Esophagus mucosa (tissue), 1 donor: ENCODE measurements around the gene B3GNT5. TPM values are rescaled to one million over a fixed set of nuclear protein-coding genes. Genes with fewer than 3 reads are reported as not detected.
A peak's percentile ranks its signal among the peaks of the same experiment; 100 is the strongest.

Source experiments
- ATAC-seq: fragments of 200-7000 bp; cut with Tn5 transposase; one replicate; pipeline ENCODE4 v1.9.1; 2020
- total RNA-seq: library from RNA; stranded (reverse); gene quantifications from one replicate; pipeline ENCODE4 v1.2.4, GENCODE V29; 2023
- donor health status: DM: yes; HTN: yes; CAD: no.

B3GNT5 gene
- total RNA-seq, 1 donor from 2014 or later, result 70.7 TPM

DNA sequence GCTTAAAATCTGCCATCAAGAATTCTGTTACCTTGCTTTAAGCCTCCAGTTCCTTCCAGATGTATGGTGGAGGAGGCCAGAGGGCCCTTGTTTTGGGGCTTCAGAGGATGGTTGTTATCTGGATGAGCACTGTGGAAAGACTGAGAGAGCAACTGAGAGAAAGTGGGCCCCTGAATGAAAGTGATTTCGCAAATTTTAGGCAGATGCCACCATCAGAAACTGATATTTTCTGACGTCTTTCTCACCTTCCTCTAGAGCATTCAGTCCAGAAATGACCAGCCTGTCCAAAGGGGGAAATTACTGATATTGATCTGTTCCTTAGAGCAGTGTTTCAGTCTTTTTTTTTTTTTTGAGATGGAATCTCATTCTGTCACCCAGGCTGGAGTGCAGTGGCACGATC is 13.4 kb downstream of the B3GNT5 start:
- ATAC-seq, result no peak

DNA sequence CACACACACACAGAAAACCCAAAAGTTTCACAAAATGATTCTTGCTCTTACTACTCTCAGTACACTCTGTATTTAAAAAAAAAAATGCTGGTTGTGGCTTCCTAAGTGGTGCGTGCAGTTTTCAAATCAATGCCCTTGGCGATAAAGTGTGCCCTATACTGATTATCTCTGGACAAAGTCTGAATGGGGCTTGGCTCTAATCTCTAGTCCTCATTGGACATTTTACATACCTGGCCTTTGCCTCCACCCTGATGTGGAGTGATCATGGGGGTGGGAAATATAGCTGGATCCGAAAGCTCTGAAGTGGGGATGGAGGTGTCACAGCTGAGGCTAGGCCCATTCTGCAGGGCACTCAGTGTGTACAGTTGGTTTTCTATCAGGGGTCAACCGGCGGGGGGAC is 14.1 kb downstream of the B3GNT5 start:
- no peak for ATAC-seq

DNA sequence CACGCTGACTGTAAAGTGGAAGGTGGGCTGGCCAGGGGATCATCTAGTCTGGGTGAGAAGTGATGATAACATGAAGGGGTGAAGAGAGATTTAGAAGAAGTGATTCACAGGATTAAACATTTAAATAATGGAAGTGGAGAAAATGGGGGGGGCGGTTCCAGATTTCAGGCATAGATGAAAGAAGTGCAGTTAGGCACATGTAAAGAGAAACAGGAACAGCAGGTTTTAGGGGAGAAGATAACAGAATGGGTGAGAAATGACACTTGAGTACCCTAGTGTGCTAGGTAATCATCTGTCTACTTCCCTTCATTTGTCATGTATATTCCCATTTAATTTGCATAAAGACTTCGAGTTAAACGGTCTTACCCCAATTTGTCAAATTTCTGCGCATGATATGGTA is 15.3 kb downstream of the B3GNT5 start:
- no peak for ATAC-seq

DNA sequence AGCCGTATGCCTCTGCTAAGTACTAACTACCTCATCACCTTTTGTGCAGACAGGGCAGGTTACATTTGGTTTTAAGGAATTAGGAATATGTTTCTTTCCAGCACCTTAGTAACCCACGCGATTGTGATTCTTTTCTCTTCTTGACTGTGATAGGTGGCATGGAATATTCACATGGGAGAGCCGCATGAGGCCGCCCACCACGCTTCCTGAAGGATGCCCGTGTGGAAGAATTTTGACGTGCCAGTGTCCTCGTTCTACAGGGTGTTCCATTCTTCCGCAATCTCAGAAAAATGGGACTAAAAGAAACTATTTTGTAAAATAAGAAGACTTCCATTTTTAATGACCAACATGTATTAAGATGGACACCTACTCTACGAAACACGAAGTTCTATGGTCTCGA is 16.3 kb downstream of the B3GNT5 start:
- ATAC-seq, result no peak

DNA sequence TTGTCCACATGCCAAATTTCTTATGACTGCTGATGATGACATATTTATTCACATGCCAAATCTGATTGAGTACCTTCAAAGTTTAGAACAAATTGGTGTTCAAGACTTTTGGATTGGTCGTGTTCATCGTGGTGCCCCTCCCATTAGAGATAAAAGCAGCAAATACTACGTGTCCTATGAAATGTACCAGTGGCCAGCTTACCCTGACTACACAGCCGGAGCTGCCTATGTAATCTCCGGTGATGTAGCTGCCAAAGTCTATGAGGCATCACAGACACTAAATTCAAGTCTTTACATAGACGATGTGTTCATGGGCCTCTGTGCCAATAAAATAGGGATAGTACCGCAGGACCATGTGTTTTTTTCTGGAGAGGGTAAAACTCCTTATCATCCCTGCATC is 17.3 kb downstream of the B3GNT5 start:
- ATAC-seq, result peak; percentile 30

DNA sequence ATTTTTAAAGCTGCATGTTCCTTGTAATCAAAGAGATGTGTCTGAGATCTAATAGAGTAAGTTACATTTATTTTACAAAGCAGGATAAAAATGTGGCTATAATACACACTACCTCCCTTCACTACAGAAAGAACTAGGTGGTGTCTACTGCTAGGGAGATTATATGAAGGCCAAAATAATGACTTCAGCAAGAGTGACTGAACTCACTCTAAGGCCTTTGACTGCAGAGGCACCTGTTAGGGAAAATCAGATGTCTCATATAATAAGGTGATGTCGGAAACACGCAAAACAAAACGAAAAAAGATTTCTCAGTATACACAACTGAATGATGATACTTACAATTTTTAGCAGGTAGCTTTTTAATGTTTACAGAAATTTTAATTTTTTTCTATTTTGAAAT is 19.1 kb downstream of the B3GNT5 start:
- no peak for ATAC-seq

DNA sequence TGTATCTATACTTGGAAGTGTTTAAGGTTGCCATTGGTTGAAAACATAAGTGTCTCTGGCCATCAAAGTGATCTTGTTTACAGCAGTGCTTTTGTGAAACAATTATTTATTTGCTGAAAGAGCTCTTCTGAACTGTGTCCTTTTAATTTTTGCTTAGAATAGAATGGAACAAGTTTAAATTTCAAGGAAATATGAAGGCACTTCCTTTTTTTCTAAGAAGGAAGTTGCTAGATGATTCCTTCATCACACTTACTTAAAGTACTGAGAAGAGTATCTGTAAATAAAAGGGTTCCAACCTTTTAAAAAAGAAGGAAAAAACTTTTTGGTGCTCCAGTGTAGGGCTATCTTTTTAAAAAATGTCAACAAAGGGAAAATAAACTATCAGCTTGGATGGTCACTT is 19.7 kb downstream of the B3GNT5 start:
- no peak for ATAC-seq

DNA sequence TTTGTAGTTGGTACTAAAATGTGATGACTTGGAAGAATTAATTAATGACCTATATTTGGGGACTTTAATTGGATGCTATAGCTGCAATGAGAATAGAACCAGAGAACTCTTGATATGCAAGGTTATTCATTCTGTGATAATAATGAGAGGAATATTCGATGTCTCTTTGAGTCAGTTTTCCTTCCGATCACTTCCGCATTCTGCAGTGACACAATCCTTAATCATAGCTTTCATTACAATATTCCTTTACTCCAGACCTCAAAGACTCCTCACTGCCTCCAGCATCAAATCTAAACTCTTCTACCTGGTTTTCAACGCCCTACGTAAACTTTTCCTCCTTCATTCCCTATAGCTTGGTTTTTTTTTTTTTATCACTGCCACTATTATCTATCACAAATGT is 21.6 kb downstream of the B3GNT5 start:
- ATAC-seq, result peak; percentile 30

DNA sequence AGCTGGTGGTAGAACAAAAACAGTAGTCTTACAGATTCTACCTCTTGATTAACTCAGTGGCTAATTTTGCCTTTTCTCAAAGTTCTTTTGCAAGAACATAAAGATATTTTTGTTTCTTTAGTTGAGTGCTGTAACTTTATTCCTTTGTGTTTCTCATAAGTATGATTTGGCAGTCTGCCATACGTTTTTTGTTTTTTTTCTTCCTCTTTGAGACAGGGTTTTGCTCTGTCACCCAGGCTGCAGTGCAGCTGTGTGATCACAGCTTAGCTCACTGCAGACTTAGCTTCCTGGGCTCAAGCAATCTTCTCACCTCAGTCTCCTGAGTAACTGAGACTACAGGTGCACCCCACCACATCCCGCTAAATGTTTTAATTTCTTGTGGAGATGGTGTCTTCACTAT is 22.4 kb downstream of the B3GNT5 start:
- peak; percentile 55 for ATAC-seq

DNA sequence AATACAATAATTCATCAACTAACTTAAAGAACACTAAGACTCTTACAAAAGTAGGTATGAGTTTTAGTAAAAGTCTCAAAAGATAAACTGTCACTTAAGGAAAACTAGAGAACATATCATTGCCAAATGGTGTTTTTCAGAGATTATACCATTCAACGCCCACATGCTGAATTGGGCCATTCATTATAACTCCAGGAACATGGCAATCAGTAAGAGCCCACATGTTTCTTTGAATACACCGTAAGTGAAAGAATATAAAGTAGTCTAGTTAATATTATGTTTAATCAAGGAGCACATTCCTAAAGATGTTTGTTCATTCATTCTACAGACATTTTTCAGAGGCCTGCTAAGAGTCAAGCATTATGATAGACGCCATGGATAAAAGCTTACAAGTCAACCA is 22.9 kb downstream of the B3GNT5 start:
- ATAC-seq, result no peak

DNA sequence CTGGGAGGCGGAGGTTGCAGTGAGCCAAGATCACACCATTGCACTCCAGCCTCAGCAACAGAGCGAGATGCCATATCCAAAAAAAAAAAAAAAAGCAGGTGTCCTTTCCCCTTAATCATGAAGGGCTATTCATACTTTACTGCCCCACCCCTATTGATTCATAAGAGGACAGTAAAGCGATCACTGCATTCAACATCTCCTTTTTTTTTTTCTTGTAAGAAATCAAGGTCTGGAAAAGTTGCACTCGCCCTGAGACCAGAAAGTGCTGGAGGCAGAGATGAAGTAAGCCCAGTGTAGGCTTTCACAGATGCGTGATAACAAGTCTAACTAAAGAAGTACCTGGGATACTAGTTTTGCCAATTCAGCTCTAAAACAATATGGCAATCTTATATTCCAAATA is 24.2 kb downstream of the B3GNT5 start:
- no peak for ATAC-seq

DNA sequence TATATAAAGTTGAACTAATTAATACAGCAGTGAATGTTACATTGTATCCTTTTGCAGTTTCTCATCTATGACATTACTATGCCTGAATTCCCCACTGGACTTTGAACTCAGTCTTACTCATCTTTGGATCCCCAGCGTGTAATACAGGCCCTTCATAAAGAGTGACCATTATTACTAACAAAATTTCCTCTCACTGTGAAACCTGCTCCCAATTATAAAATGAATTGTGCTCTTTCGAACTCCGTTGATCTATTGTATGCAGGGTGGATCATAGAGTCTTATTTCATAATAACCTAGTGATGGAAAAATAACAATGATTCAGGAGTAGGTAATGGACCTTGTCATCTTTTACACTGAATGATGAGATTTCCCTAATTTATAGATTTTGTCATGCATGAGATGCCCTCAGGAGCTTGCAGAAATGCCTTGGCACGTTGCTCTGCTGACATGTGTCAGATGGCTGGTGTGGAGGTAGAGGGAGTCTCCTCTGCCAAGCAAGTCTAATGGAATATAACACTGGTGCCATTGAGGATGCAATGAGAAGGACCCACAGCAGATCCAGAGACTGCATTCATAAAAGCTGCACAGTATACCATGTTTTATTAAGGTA is 25.5 kb downstream of the B3GNT5 start:
- peak; percentile 84 for ATAC-seq

DNA sequence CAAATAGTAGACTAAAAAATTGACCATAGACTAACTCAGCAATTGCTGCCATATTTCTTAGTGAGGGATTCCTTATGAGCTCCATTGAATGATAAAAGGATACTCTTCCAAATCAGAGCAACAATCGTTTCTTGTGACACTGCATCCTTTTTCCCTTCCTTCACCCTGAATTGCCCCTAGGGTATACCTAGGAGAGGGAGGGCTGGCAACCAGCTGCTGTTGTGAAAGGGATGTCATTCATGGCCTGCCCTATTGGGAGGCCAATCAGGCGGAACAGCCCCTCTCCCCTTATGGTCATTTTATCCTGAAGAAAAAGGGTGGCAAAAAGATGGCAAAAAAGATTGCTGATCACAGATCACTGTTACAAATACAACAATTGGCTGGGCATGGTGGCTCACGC is 26.3 kb downstream of the B3GNT5 start:
- ATAC-seq, result no peak

DNA sequence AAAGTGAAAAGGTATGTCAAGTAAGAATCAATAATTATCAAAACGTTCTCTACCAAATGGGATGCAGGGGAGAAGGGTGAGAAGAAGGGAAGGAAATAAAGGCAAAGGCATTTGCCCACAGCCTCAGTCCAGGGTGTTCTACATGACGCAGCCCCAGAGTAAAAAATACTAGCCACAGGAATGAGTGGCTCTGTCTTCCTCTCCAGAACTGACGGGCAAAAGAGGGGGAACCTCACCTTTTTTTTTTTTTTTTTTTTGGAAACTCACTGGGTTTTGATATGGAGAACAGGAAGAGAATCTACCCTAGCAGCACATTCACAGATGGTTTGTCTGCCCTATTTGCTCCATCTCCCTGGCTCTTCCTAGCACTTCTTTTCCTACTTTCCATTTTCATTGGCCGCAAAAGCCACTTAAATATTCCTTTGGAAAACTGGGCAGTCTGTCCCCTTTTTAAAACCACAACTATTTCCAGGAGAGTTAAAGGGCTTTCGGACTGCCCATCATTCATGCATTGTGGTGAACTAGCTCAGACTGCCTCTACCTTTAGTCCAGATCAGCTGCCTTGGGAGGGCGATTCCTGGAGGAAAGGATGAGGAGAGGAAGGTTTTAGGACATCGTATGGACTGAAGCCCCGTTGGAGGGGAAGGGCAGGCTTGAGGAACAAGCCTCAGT is 28.2 kb downstream of the B3GNT5 start:
- no peak for ATAC-seq

DNA sequence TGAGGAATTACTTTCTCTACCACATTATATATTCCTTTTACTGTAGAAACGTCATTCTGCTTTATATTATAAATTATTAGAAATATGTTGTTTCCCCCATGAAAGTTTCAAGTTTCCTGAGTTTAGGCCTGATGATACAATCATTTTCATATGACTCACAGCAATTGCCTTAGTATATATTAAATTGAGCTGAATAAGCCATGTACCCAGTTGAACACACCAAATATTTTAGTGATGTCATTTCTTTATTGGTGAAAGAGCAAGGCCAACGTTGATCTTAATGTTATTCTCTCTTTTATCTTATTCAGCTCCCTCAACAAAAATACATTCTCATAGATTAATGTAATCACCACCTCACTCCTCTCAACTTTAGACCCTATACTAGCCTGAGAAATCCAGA is 30.8 kb downstream of the B3GNT5 start:
- ATAC-seq, result no peak

DNA sequence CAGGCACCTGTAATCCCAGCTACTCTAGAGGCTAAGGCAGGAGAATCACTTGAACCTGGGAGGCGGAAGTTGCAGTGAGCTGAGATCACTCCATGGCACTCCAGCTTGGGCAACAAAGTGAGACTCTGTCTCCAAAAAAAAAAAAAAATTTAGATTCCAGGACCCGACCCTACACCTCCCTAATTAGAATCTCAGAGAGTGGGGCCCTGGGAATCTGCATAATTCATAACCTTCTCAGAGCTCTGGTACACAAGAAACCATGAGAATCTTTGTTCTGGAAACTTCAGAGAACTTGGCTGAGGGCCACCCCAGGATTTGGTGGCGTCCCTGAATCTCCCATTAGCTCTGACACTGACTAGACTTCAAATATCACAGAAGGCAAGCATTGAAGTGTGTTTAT is 31.5 kb downstream of the B3GNT5 start:
- no peak for ATAC-seq

DNA sequence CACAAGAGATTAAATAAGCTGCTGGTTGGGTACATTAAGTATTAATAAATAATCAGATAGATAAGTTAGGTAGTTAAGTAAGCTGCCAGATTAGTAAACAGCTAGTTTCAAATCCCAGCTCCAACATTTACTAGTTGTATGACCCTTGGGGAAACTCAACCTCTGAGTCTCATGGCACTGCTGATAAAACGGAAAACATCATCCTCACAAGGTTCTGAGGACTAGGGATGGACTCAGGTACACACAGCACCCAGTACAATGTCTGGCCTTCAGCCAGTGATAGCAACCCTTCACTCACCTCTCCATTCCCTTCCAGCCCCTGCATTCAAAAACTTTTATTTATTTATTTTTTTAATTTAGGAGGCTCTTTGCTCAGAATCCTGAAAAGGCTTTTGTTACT is 32.3 kb downstream of the B3GNT5 start:
- ATAC-seq, result no peak

DNA sequence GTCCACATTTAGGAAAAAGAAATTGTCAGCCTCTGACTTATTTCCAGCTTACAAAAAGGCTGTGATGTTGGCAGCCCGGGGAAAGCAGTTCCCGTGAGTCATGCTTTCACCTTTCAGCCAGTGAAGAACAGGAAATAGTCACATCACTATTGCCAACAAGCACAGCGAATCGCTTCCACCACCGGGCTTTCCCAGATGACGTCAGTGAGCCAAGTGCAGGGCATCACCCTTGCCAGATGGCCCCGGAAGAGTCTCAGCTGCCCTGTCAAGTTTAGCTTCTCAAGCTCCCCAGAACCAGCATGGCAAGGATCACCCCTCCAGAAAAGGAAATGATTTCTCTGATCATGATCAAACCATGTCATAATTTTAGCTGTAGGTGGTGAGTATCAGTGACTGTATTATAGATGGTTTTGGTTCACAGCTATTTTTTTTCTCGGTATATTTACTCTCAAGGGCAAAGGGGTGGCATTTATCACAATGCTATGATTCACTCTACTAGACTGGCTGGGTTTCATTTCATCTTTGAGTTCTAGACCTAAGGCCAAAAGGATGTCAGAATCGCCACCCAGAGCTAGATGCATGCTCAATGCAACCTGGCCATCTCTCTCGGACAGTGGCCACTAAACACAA is 32.9 kb downstream of the B3GNT5 start:
- peak; percentile 96 for ATAC-seq

DNA sequence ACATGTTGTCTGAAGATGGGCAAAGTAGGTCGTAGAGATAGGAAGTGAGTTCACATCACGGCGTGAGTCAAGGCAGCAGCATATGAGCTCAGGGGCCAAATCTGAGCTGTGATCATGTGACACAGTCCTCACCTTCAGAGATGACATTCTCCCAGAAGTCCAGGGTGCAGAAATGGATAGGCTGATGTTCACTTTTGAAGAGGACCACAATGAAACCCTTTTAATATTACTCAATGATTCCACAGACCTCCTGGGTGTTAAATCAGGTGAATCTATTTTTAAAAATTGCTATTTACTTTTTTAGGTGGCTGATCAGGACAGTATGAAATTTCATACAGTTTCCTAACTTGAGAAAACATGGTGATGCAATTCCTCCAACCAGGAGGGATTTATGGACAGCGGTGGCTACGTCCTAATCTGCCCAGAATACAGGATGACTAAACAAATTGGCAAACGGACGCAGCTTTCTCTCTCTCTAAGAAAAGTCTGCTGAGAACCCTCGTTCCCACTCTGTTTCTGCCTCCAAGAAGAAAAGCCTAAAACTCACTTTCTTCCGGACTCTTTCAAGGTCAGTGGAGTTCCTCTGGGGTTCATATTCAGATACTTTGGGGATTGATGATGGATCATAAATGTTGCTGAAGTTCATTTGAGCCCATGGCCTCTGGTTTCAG is 34.4 kb downstream of the B3GNT5 start:
- peak; percentile 20 for ATAC-seq

DNA sequence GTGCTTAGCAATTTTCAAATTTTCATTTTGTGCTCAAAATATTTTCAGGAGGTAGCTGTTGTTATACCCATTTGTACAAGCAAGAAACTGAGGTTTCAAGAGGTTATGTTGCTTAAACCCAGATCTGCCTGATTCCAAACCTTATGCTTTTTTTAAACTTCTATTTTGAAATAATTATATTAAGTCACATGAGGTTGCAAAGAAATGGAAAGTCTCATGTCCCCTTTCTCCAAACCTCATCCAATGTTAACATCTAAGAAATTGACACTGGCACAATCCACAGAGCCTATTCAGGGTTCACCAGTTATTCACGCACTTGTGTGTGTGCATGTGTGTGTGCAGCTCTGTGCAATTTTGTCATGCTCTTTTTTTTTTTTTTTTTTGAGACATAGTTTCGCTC is 35.1 kb downstream of the B3GNT5 start:
- ATAC-seq, result no peak

DNA sequence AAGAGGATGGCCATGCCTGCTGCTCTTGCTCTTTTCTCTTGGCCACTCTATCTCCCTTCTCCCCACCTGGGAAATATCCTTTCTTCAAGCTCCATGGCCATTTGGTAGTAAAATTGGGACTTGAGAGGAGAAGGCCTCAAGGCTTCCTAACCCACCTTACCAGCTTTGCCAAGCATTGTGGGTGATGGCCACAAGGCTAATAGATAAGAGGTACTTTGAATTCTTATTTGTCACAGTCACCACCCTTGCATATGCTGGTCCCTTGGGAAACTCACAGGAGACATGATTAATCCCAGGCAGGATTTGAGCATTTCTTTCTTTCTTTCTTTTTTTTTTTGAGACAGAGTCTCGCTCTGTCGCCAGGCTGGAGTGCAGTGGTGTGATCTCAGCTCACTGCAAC is 37.2 kb downstream of the B3GNT5 start:
- ATAC-seq, result no peak

DNA sequence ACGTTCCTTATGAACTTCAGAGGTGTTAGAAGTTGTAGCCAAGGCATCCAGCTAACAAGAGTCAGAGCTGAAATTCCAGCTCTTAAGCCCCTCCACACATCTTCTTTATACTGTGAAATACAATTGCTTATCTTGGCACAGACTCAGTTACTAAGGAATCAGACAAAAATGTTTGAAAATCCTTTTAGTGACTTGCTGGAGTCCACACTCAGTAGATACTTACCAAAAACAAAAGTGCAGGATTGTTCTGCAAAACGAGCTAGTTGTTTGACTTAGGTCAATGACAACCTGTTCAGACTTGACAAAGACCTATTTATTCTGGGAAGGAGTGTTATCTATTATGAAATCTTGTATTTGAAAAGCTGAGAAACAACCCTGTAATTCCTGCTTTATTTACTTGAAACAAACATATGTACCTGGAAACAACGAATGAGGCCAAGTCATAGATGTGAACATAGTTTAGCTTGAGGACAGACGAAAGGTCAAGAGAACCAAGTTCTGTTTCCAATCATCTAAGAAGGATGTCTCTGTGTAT is 38.5 kb downstream of the B3GNT5 start:
- ATAC-seq, result peak; percentile 60

DNA sequence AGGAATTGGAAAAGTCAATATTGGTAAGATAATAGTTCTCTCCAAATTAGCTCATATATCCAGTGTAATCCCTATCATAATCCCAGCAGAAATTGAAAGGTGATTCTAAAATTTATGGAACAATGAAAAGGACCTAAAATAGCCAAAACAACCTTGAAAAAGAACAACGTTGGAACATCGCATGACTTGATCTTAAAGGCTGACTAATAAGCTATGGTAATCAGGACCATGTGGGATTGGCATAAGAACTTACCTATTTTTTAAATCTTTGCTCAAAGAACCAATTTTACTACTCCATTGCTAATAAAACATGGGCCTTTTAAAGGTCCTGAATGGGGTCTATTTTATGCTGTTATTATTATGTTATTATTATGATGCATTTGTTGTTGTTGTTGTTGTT is 40.9 kb downstream of the B3GNT5 start:
- ATAC-seq, result no peak

DNA sequence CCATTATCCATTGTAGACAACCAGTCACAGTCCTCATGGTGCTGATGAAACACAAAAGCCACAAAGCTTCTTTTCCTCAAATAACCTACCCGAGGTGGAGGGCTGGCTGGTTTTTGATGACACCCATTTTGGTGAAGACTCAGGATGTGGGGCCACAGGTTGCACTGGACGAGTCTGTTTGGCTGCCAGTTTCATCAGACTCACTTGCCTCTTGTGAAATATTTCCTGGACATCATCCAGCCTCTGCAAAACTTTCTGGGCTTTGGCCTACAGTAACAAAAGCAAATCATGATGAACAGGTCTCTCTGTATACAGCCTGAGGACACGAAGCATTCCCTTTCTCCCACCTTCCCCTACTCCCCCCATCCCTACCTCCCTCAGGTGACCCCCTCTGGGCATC is 42.2 kb downstream of the B3GNT5 start:
- ATAC-seq, result peak; percentile 89
